GM18858 (cell line): ENCODE data around the gene ACTN1.

Experiments
- ATAC-seq: cut with Tn5 transposase; IDR thresholded peaks from one replicate; pipeline ENCODE4 v1.9.1; 2021; ENCODE audit not compliant: unreplicated experiment

ACTN1 gene

DNA sequence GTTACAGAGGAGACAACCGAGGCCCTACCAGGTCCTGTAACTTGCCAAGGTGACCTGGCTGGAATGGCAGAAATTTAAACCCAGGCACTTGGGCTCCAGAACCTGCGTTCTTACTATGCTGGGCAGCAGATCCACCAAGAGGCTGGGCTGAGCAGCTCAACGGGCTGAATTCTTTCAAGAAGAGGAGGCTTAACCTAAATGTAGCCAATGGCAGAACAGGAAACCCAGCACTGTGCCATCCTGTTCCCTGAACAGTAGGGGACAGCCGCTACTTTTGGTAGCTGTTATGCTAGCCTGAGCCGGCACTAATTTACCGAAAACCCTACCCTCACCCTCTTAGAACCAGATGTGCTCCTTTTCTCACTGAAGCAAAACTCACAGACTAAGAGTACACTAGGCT is 86.1 kb downstream of the ACTN1 start:
- ATAC-seq: no peak

DNA sequence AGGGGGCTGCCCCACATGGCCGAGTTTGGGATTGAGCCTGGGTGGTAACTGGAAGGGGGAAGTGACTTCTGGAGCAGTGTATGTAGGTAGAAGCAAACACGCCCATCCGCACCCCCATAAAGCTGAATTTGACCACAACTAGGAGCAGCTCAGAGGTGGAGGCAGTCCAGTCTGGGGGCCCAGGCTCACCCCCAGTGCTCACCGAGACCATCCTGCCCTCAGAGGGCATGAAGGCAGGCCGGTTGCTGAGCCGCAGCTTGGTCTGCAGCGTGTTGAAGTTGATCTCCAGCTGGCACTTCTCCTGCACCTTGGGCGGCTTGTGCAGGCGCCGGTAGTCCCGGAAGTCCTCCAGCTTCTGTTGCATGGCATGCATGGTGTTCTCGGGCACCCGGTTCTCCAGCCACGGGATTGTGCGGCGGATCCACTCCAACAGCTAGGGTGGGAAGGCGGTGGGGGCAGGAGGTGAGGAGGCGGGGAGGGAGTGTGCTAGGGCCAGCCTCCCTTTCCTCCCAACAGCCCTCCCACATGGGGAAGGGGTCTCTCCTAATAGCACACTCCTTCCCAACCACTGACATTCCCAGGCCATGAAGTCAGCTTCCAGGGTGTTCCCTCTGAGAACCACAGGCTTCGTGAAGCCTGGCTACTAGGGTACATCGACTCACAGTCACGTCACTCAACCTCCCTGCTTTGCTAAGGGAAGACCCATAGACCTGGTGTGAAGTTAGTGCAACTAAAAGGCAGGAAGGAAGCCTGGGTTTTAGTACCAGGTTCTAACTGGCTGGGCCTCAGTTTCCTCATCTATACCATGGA is 87.0 kb downstream of the ACTN1 start:
- ATAC-seq: no peak

DNA sequence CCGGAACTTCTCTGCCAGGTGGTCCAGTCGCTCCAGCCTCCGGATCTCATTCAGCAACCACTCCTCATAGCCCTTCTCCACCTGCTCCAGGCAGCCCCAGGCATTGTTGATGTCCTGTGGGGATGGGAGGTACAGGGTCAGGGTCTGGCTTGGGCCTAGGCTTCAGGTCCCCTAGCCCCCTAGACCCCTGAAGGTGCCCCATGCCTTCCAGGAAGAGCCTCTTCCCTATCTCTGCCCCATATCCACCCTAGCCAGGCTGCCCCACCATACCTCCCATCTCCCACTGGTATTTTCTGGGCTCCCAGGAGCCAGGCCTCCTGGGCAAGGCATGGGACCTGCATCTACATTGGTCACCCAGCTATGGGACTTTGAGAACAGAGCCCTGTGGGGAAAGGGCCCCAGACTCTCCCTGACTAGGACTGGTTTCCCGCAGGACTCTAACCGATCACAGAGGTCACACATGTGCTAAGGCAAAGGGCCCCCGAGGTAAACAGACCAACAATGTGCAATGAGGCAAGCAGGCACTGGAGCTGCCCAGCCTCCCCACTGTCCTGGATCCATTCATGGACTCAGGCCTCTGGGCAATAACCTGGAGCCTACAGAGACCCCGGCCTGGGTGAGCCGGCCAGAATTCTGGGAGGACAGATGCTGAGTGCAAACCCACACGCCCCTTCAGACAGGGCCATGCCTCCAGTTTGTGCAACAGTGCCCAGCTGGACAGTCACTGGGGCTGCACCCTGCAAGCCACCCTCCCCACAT is 88.8 kb downstream of the ACTN1 start:
- no peak for ATAC-seq

- ATAC-seq: no peak
Observed at GRCh38 chr14:68888883-68889282, 90.2 kb downstream of the ACTN1 start.

DNA sequence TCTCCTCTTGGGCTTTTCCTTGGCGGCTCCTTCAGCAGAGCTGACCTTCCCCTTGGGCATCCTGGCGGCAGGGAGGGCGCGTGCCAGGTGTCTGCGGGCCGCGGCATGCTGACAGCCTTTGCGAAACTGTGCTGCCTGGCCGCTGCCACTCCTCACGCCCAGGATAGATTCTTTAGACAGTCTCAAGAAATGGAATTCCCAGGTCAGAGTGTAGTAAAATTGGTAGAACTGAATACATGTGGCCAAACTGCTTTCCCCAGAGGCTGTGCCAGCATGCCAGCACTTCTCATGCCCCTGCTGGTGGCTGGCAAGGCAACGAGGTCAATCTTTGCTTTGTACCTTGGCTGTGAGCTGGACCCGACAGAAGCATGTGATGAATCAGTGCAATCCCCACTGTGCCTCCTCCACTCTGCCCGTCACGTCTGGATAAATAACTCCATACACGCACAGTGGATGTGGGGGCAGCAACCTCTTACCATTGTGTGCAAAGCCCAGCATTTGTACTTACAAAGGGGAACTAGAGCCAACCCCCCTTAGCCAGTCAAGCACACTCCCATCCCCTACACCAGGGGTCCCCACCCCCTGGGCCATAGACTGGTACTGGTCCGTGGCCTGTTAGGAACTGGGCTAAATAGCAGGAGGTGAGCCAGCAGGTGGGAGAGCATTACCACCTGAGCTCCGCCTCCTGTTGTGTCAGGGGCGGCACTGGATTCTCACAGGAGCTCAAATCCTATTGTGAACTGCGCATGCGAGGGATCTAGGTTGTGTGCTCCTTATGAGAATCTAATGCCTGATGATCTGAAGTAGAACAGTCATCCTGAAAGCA is 90.9 kb downstream of the ACTN1 start:
- ATAC-seq: no peak

GRCh38 chr14:68886109-68886434 is 93.0 kb downstream of the ACTN1 start:
- ATAC-seq: no peak

DNA sequence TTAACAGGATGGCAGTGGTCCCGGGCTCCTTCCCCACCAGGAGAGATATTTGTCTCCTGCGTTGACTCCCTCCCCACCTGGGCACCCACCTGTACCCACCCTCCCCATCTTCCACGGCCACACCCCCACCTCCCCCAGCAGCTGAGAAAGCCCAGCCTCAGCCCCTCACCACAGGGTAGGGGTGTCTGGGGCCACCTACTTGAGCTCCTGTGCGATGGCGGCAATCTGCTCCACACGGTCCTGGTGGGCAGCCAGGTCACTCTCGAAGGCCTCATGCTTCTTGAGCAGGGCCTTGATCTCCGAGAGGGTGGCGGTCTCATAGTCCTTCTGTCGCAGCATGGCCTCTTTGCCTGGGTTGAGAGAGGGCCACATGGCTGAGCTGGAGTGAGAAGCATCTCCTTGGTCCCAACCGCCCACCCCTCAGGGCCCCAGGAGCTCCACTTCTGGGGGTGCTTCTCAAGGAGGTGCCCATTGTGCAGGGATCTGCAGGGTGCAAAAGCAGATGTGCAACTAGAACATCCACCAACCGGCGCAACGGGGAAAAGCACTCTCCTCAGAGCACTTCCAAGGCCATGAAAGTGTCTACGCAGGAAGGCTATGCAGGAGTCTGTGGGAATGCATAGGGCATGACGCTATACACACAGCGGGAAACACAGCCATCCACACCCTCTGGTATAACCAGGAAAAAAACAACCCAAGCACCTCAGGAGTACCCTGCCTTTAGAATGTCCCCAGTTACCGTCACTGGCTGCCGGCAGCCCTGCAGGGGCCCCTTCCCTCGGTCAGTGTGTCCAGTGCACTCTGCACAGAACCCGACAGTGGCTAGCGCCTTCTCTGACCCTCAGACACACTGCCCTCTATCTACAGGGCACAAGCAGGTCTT is 93.6 kb downstream of the ACTN1 start:
- ATAC-seq: no peak

DNA sequence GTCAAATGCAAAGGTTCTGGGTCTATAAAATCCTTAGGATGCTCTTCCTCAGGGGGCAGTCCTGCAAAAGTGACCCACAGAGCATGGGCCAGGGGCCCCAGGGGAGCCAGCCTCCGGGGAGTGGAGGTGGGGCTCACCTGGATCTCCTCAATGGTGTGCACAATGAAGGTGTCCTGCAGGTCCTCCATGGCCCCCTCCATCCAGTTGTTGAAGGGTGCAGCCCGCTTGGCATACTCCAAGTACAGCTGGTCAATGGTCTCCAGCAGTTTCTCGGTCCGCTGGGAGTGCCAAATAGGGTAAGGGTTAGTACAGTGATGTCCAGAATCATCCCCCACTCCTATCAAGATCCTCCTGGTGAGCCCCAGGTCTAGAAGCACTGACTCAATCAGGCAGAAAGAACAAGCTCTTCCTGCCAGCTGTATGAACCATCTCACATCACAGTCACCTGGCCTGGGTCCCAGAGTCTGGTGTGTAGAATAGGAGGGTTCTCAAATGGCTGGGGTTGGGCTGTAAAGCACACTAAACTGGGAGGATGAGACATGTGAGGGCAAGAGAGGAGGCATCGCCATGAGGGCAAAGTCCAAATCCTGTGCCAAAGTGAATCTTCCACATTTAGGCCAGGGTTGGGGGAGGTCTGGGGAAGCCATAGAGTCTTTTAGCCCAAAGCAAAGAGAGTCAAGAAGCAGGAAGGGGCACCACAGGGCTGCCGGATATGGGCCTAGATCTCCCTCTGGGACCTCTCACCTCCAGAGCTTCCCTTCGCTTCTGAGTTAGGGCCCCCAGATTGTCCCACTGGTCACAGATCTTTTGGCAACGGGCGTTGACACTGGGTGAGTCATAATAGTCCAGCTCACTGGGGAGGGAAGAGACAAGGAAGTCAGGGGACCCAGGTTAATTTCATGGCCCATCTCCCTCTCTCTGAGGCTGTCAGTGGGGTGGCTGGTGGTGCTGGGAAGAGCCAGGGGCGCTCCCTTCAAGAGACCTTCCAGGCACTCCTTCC is 94.8 kb downstream of the ACTN1 start:
- ATAC-seq: no peak

DNA sequence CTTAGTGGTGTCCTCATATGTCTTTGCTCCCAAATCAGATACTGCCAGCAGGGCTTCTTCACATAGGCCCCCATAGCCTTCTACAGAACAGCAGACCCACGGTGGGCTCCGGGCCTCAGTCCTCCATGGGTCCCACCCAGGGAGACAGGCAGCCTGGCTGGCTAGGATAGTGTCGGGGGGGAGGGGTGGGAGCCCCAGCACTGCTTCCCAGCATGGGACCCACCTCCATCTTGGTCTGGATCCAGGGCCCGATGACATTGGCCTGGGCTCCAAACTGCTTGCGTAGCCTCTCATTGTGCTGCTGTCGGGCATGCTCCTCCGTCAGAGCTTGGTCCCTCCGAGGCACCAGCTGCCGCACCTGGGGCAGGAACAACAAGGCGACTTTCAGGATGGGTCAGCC is 96.9 kb downstream of the ACTN1 start:
- no peak for ATAC-seq

DNA sequence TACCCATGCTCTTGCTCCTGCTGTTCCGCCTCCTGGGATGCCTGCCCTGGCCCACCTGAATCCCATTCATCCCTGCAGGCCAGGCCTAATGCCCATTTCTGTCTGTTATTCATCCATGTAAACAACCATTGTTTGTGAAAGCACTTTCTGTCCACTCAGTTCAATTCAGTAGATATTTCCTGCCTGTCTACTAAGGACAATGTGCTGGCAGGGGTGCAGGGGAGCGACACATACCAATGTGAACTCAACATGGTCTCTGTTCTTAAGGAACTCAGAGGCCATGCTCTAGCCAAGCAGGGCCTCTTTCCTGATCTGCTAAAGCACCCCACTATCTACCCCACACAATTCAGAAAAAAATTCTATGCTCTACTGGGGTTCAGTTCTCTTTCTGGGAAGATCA is 97.7 kb downstream of the ACTN1 start:
- no peak for ATAC-seq

- ATAC-seq: no peak
Observed at GRCh38 chr14:68880581-68881105, 98.5 kb downstream of the ACTN1 start.

DNA sequence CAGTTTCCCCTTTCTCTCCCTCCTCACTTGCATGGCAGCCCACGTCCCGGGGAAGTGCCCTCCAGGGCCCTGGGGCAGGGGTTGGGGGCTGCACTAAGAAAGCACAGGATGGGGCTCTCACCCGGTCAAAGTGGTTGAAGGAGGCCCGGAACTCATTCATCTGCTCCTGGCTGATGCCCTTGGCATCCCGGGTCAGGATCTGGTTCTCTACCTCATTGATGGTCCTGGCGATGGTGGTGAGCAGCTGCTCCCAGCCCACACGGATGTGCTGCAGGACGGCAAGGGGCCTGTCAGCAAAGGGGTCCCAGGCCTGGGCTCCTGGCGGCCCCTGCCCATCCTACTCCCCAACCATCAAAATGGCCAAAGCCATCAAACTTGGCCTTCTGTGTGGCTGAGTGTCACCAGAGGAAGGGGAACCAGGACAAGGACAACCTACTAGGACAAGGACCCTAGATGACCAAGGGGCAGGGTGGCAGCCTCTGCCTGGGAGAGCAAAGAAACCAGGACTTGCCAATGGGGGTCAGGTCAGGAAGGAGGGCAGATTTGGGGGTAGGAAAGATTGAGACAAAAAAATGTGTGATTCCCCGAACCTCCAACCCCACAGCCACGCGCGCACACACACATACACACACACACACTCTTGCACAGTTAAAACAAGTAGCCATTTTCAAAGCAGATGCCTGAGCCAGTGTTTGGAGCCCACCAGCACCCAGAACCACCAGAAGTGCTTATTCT is 99.1 kb downstream of the ACTN1 start:
- no peak for ATAC-seq

- ATAC-seq: no peak
Observed at GRCh38 chr14:68879321-68879781, 99.8 kb downstream of the ACTN1 start.

DNA sequence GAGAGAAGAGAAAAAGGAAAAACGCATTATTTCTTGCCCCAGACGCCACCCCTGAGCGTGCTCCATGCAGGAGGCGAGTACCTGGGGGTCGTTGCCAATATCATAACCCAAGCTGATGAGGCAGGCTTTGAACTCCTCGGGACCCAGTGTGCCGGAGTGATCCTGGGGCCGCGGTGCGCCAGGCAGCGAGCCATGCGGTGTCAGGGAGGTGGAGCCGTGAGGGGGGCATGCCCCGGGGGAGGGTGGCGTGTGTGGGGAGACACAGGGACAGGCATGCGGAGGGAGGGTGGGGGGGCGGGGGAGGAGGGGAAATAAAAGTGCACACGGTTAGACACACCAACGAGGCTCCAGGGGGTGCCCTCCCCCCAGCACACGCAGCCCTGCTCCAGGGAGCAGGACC is 100.2 kb downstream of the ACTN1 start:
- no peak for ATAC-seq

- ATAC-seq: no peak
Observed at GRCh38 chr14:68877993-68878575, 101.0 kb downstream of the ACTN1 start.

GRCh38 chr14:68876976-68877375 is 102.1 kb downstream of the ACTN1 start:
- ATAC-seq: no peak

DNA sequence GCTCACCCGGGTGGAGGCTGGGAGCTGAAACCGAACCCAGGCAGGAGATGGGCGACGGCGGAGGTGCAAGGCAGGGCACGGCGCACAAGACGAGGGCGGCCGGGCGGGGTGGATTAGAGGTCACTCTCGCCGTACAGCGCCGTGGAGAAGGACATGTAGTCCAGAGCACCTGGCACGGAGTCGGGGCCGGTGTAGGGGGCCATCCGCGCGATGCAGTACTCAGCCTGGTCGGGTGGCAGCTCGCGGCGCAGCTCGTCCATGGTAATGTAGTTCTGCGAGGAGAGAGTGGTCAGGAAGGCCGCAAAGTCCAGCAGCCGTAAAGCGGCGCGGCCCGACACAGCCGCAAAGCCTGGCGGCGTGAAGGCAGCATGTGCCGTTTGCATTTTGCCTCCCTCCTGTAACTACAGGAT is 104.4 kb downstream of the ACTN1 start:
- no peak for ATAC-seq

- no peak for ATAC-seq
Observed at GRCh38 chr14:68873376-68873775, 105.7 kb downstream of the ACTN1 start.
